ENCODE results near the gene OSBPL8. TPM values are rescaled to one million over a fixed set of nuclear protein-coding genes. Genes with fewer than 3 reads are reported as not detected.
"Not testable (repeated sequence)": the region's sequence is repeated elsewhere in the genome, so short reads cannot be mapped to it uniquely, and the experiment has no call there.

Gene OSBPL8
- polyA plus RNA-seq, 3 donors, result 71.9 to 78.9 (median 74.3) TPM

DNA sequence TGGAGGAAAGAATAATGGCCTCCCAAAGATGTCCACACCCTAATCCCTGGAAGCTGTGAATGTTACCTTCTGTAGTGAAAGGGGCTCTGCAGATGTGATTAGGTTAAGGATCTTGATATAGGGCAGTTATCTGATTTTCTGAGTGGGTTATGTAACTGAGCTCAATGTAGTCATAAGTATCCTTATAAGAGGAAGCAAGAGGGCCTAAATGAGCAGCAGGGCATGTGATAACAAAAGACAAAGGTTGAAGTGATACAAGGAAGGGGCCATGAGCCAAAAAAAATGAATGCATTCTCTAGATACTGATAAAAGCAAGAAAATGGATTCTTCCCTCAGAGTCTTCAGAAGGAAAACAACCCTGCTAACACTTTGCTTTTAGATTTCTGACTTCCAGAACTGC lies 78.8 kb downstream of the OSBPL8 start:
- DNase-seq (ENCODE audit: low read depth in 3 of 3, low spot score in 2 of 3), result no peak

DNA sequence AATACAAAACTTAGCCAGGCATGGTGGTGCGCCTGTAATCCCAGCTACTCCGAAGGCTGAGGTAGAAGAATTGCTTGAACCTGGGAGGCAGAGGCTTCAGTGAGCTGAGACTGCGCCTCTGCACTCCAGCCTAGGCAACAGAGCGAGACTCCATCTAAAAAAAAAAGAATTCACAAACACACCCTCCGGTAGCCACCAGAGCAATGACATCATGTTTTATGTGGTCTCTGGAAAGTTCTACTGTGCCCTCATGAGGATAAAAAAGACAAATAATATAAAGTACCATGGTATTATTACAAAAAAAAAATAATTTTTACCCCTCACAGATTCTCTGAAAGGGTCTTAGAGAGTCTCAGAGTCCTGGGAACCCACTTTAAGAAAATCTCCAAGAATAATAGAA lies 81.5 kb downstream of the OSBPL8 start:
- no peak for DNase-seq (ENCODE audit: low read depth in 3 of 3, low spot score in 2 of 3)

DNA sequence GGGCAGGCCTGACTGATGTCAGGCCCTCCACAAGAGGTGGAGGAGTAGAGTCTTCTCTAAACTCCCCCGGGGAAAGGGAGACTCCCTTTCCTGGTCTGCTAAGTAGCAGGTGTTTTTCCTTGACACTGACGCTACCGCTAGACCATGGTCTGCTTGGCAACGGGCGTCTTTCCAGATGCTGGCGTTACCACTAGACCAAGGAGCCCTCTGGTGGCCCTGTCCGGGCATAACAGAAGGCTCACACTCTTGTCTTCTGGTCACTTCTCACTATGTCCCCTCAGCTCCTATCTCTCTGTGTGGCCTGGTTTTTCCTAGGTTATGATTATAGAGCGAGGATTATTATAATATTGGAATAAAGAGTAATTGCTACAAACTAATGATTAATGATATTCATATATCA lies 86.7 kb downstream of the OSBPL8 start:
- DNase-seq (ENCODE audit: low read depth in 3 of 3, low spot score in 2 of 3), result not testable (repeated sequence)

DNA sequence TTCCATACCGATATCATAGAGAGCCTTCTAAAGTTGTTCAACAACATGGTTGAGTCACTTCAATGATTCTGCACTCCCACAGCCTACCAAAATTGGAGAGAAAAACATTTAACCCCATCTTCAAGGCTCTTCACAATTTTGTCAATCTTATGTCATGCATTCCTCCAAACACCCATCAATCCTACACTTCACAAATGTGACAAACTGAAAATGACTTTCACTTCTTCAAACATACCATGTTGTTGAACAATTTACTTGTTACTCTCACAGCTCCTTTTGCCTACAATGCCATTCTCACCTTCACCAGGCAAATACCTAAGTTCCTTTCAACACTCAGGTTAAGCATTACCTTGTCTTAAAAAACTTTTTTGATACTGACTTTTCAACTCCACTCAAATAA lies 88.0 kb downstream of the OSBPL8 start:
- no peak for DNase-seq (ENCODE audit: low read depth in 3 of 3, low spot score in 2 of 3)

DNA sequence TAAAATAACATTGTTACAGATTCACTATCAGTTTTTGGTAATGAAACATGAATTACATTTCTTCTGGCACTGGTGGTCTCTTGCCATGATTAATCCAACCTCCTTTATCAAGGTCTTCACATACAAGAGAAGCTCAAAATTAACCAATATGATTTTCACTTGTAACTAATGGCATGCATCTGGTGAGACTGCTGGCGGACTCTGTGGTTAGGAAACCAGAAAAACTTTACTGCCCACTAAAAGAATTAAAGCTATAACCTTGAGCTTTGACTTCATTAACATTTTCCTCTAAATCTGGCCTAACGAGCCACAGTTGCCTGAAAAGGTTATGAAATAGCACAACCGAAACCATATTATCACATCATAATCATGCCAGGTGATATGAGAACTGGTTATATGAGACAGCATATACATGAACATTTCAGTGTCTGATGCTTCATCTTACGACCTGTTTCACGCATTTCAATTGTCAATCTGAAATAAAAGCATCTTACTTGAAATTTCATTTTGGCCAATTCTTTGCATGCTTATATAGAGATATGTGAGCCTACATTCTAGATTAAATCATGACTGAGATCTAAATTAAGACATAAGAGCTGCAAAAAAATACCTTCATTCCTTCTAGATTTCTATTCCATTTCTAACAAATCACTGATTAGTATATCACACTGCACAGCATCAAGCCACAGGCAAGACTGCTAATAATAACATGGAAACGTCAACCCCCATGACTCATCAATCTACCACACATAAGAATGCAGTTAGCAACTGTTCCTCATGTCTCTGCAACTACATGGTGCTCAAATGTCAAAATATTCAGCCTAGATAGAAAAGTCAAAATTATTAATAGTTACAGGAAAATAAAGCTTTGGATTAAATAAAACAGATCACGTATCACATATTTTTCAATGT lies 89.3 kb downstream of the OSBPL8 start:
- no peak for DNase-seq (ENCODE audit: low read depth in 3 of 3, low spot score in 2 of 3)

DNA sequence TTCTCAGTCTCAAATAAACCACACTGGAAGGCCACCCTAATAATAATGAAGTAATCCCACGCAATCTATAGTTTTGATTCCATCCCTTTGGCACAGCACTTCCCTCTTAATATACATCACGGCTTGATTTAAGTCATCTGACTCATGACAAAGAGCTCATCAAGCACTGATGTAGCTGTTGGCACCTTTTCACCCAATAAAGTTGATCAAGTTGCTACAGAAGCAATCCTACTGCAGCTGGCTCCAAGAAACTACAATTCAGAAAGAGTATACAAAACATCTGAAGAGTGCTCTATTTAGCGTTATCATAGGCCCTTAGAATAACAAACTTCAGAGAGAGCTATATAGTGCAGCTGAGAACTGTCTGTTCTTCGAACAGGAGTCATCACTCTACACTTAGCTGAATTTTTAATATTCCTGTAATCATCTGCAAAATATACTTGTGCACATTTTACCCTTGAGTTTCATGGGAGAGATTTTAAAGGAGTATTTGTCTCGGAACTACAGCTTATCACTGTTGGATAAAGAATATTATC lies 94.9 kb downstream of the OSBPL8 start:
- DNase-seq (ENCODE audit: low read depth in 3 of 3, low spot score in 2 of 3), result no peak

DNA sequence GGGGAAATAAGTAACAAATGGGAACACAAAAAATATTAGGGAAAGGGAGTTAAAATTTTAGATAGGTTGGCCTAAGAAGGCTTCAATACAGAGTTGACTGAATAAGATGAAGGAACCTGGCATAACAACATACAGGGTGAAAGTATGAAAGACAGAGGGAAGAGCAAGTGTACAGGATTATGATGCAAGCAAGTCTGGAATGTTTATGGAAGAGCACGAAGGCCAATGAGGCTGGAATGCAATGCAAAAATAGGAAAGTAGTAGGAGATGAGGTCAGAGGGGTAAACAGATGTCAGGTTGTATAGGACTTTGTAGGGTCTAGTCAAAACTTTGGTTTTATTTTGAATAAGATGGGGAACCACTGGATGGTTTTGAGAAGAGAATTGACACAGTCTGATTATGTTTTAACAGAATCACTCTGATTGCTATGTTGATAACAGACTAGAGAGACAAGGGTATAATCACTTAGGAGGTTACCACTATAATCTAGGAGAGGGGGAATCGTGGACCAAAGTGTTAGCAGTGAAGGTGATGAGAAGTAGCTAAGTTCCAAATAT lies 96.8 kb downstream of the OSBPL8 start:
- no peak for DNase-seq (ENCODE audit: low read depth in 3 of 3, low spot score in 2 of 3)

DNA sequence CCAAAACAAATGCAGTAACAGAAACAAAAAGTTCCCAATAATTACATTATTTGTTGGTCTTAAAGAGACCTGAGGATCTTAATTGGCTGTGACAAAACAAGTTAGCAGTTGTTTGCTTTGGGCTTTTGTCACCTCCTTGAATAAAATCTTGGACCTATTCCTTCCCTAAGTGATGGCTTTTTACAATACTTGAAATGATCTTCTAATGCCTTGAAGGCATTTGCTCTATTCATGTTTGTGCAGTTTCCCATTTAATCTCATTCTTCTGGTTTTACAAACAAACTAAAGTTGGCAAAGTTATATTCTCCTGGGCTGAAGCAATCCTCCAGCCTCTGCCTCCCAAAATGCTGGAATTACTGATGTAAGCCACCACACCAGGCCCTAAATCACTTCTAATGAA lies 98.8 kb downstream of the OSBPL8 start:
- no peak for DNase-seq (ENCODE audit: low read depth in 3 of 3, low spot score in 2 of 3)

DNA sequence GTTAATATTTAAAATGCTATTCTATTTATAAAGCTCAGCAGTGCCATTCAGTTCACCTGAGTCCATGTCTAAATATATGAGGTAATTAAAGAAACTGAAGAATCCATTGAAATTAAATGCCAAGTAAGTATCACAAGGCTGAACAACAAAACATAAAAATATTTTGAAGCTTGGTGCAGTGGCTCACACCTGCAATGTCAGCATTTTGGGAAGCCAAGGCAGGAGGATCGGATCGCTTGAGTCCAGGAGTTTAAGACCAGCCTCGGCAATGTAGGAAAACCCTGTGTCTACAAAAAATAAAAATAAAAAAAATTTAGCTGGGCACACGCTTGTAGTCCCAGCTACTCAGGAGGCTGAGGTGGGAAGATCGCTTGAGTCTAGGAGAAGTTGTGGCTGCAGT lies 101.8 kb downstream of the OSBPL8 start:
- DNase-seq (ENCODE audit: low read depth in 3 of 3, low spot score in 2 of 3), result no peak

DNA sequence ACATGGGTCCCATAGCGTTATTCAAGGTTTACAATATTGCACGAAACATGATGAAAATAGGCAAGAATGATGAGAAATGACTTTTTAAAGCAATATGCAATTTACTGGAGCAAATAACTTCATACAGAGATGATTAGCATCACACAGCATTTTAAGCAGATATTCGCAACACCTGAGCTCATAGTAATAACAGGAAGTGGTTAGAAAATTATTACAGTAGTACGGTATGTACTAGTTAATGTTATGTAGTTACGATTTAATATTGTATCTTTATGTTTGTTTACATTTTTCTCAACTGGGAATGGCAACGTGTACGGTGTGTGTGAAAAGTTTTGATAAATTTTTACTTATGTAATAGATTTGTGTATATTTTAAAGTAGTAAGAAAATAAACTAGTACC lies 102.6 kb downstream of the OSBPL8 start:
- no peak for DNase-seq (ENCODE audit: low read depth in 3 of 3, low spot score in 2 of 3)

DNA sequence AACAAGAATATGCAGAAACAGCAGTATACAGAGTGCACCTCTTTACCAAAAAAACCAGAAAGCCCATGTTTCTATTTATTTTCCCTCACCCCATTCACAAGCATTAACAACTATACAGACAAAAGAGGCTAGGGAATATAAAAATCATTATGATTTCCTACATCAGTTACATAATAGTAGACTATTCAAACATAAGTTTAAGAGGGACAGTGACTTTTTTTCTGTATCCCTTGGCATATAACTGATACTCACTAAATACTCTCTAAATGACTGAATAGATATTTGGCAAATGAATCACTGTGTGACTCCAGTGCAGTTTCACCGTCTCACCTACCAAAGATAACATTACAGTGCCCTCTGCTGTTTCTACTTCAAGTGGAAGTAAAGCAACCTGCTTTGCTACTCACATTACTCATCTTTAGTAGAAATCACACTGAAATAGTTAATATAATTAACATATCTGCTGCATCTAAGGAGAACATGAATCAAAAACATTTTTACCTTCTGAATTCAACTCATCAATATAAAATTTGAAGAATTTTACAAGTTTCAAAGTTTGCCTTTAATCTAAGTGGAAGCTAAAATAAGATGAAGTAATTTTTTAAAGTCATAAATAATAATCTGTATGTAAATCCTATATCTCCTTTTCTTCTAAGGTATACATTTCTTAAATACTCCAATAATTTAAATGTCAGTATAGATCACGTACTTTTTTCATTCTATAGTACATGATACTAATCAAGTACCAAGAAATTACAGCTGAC lies 103.8 kb downstream of the OSBPL8 start:
- peak in 2 of 3 donors; percentile 4 to 15 for DNase-seq (ENCODE audit: low read depth in 3 of 3, low spot score in 2 of 3)

DNA sequence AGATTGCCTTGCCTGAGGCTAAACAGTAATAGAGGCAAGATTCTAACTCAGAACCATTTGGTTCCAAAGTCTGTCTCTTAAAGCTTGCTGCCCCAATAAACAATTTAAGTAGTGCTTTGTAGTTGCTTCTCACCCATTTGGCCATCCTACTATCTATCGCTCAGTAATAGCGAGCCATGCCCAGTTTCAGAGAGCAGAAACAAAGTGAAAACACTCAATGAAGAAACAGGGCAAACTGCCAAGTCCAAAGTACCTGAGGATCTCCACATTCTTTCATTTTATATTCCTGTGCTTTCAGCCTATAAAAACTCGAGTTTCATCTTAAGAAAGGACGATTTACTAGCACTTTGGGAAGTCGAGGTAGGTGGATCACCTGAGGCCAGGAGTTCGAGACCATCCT lies 108.0 kb downstream of the OSBPL8 start:
- no peak for DNase-seq (ENCODE audit: low read depth in 3 of 3, low spot score in 2 of 3)

DNA sequence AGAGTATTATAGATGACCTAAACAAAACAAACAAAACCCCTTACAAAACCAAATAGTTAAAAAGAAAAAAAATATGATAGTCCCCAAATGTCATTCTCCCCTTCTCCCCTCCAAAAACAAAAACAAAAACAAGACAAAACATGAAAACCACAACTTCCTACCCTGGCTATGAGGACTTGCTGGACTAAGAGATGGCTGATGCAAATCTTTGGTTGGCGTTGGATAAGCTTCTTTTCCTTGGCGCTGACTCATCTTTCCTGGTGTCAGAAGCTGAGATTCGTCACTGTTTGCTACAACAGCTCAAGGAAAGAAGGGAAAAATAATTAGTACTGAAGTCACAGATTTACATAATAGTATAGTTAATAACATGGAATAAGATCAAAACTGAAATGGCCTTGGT lies 108.9 kb downstream of the OSBPL8 start:
- DNase-seq (ENCODE audit: low read depth in 3 of 3, low spot score in 2 of 3), result no peak

DNA sequence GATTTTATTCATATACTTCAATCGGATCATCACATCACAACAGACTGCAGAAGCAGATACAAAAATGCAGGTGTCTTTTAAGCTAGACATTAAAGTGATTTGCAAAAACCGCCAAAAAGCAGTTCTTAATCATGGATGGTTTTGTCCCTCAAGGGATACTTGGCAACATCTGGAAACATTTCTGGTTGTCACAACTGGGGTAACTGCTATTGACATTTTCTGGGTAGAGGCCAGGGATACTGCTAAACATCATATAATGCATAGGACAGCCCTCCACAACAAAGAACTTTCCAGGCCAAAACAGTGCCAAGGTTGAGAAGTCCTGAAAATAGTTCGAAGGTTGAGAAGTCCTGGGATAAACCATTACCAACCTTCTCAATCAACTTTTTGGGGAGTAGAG lies 109.6 kb downstream of the OSBPL8 start:
- DNase-seq (ENCODE audit: low read depth in 3 of 3, low spot score in 2 of 3), result no peak

DNA sequence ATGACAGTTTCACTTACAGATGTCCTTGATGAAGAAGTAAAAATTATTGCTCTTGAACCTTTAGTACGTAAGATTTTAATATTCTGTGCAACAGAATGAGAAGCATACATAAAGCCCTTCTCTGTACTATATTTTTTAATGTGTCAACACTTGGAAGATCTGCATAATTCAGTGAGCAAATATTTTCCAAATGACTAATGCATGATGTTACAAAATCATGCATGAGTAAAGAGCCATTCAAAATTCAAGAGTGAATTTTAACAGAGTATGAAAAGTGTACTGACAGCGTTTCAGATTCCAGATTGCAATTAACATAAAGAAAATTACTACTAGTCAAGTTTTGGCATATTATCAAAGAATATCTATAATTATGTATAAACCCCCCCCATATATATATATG lies 110.0 kb downstream of the OSBPL8 start:
- no peak for DNase-seq (ENCODE audit: low read depth in 3 of 3, low spot score in 2 of 3)

DNA sequence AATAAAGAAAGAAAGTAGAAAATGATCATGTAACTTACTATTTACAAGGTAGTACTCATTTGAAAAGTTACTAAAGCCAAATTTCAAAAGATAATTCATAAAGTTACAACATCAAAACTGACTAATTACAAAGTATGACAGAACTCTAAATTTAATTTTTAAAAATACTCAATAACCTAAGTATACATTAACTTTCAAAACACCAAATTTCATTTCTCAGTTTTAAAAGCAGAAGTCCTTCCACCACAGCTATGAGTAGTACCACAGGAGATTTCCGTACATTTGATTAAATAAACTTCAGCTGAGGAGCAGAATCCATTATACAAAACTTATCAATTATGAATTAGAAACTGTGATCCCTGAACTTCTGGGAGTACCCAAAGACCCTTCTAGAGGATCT lies 110.6 kb downstream of the OSBPL8 start:
- DNase-seq (ENCODE audit: low read depth in 3 of 3, low spot score in 2 of 3), result no peak

DNA sequence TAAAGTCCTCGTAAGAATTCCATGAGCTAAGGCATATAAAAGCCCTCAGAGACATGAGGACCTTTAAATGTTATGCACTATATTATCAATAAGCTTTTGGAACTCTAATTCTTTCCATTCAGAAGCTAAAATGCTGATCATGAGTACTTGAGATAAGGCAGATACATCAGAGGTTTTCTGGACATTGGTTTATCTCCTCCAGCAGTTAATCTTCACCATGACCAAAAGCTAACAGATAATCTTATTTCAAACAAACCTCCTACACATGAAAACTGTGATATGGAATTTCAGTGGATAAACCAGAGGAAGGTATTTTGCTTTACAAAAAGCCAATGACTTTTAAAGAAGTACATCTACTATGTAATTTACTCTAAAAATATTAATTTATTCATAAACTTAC lies 113.5 kb downstream of the OSBPL8 start:
- DNase-seq (ENCODE audit: low read depth in 3 of 3, low spot score in 2 of 3), result no peak

DNA sequence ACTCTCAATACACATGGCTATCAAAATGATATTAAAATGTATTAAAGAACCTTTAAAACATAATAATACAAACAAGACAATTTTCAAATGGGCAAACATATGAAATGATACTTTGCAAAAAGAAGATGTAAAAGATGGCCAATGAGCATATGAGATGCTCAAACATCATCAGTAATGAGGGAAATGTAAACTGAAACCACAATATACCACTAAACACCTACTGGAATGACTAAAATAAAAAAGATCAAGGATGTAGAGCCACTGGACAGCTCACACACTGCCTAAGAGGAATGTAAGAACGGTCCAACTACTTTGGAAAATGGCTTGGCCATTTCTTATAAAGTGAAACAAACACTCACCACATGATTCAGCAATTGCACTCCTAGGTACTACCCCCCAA lies 114.1 kb downstream of the OSBPL8 start:
- no peak for DNase-seq (ENCODE audit: low read depth in 3 of 3, low spot score in 2 of 3)

DNA sequence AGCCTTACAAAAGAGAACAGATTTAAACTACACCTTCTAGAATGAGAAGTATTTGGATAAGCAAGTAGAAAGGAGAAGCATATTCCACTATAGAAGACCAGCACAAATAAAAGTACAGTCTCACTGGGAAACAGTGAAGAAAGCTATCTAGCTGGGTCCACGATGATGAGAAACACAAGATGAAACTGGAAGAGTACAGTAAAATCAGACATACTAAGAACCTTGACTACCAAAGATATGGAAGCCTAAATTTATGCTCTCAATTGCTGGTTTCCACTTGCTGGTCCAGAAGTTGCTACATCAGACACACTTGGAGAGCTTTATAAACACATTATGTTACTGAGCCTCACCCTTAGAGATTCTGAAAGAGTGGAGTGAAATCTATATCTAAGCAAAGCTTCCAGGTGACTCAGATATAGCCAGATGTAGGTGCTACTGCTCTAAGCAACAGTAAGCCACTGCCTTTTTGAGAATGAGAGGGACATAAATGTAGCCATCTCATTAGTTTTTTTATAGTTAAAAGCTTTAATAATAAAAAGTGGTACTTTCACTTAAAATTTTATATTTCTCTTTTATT lies 115.1 kb downstream of the OSBPL8 start:
- DNase-seq (ENCODE audit: low read depth in 3 of 3, low spot score in 2 of 3), result no peak

DNA sequence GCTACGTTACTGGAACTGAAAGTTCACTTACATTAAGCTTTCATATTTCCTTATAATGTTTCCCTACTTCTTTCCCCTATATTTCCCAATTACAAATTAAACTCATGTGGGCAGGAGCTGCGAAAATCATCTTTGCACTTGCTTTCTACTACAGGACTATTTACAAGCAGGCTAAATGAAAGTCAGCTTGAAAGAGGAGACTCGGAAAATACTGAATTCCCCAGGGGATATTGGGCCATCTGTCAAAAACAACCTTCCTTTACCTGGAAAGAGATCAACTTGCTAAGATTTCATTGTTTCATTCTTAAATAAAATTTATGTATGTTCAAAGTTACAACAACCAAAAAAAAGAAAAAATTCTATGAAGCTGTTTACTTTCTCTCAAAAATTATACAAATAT lies 118.6 kb downstream of the OSBPL8 start:
- DNase-seq (ENCODE audit: low read depth in 3 of 3, low spot score in 2 of 3), result no peak

DNA sequence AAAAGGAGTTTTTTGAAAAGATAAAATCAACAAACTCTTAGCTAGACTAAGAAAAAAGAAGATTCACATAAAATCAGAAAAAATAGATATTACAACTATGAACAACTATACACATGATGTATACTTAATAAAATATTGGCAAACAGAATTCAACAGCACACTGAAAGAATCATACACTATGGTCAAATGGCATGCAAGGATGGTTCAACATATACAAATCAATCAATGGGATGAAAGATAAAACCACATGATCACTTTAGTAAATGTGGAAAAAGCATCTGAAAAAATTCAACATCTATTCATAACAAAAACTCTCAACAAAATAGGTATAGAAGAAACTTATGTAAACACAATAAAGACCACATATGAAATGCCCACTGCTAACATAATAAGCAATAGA lies 126.8 kb downstream of the OSBPL8 start:
- DNase-seq (ENCODE audit: low read depth in 3 of 3, low spot score in 2 of 3), result no peak

All from right renal cortex interstitium (tissue), 3 donors.